GM21528 (cell line): ENCODE results near the gene CAPN5.

ENCODE experiments used
- ATAC-seq: cut with Tn5 transposase; IDR thresholded peaks from one replicate; pipeline ENCODE4 v1.9.1; 2021; ENCODE audit warnings: mild to moderate bottlenecking, moderate library complexity; ENCODE audit not compliant: unreplicated experiment, low FRiP score

CAPN5 gene

GRCh38 chr11:77159219-77159936 is 92.6 kb downstream of the CAPN5 start:
- ATAC-seq = no peak

GRCh38 chr11:77159937-77160495 is 93.2 kb downstream of the CAPN5 start:
- ATAC-seq = no peak

- no peak for ATAC-seq
These were observed 96.5 kb downstream of the CAPN5 start for GRCh38 chr11:77163271-77163670.

GRCh38 chr11:77165066-77165465 is 98.3 kb downstream of the CAPN5 start:
- ATAC-seq = no peak

- ATAC-seq = no peak
These were observed 99.2 kb downstream of the CAPN5 start for GRCh38 chr11:77166021-77166420.

GRCh38 chr11:77167111-77167626 is 100.4 kb downstream of the CAPN5 start:
- no peak for ATAC-seq

GRCh38 chr11:77167791-77168190 is 101.0 kb downstream of the CAPN5 start:
- no peak for ATAC-seq

- ATAC-seq = no peak
These were observed 103.3 kb downstream of the CAPN5 start for GRCh38 chr11:77170107-77170506.

GRCh38 chr11:77171254-77171653 is 104.5 kb downstream of the CAPN5 start:
- no peak for ATAC-seq

GRCh38 chr11:77171885-77172665 is 105.3 kb downstream of the CAPN5 start:
- no peak for ATAC-seq

- ATAC-seq = no peak
These were observed 105.9 kb downstream of the CAPN5 start for GRCh38 chr11:77172666-77172982.

- no peak for ATAC-seq
These were observed 106.7 kb downstream of the CAPN5 start for GRCh38 chr11:77173494-77173893.

GRCh38 chr11:77174559-77174958 is 107.8 kb downstream of the CAPN5 start:
- no peak for ATAC-seq

- ATAC-seq = no peak
These were observed 108.5 kb downstream of the CAPN5 start for GRCh38 chr11:77175021-77175842.
